GM23338 (cell line): Measurements from ENCODE around the gene PRR33. TPM values are rescaled to one million over a fixed set of nuclear protein-coding genes. Genes with fewer than 3 reads are reported as not detected.

Source experiments
- ATAC-seq: fragments of 200-7000 bp; cut with Tn5 transposase; 3 replicates; pipeline ENCODE4 v1.9.1; 2020
- DNase-seq: peaks from one replicate; pipeline ENCODE4 v3.0.0-alpha.2; 2015; ENCODE audit warnings: low spot score
- H2AFZ ChIP-seq: fragments of 200-600 bp; sonication (generic); 2 replicates; pipeline ENCODE4 v1.8.0; 2016; ENCODE audit warnings: antibody characterized with exemption, mild to moderate bottlenecking, moderate library complexity
- H3F3A ChIP-seq: fragments of 200-600 bp; sonication (generic); replicated peaks from 2 replicates; pipeline ENCODE4 v1.8.0; 2017; ENCODE audit warnings: antibody characterized with exemption, mixed run types, low read depth
- H3K27ac ChIP-seq: fragments of 200-600 bp; sonication (generic); 2 replicates; pipeline ENCODE4 v1.6.1; 2016; ENCODE audit warnings: low read depth
- H3K27me3 ChIP-seq: fragments of 200-600 bp; sonication (generic); 2 replicates; pipeline ENCODE4 v1.8.0; 2016; ENCODE audit warnings: mild to moderate bottlenecking, mixed run types, moderate library complexity; ENCODE audit not compliant: insufficient read depth
- H3K36me3 ChIP-seq: fragments of 200-600 bp; sonication (generic); 2 replicates; pipeline ENCODE4 v1.8.0; 2016; ENCODE audit warnings: mild to moderate bottlenecking; ENCODE audit not compliant: insufficient read depth
- H3K4me1 ChIP-seq: fragments of 200-600 bp; sonication (generic); 2 replicates; pipeline ENCODE4 v1.8.0; 2016; ENCODE audit warnings: mild to moderate bottlenecking, moderate library complexity; ENCODE audit not compliant: insufficient read depth
- H3K4me2 ChIP-seq: fragments of 200-600 bp; sonication (generic); 2 replicates; pipeline ENCODE4 v1.7.1; 2017; ENCODE audit warnings: mixed run types
- H3K4me3 ChIP-seq: fragments of 200-600 bp; sonication (generic); 2 replicates; pipeline ENCODE4 v1.6.1; 2016; ENCODE audit warnings: mixed run types
- H3K79me2 ChIP-seq: fragments of 200-600 bp; sonication (generic); replicated peaks from 2 replicates; pipeline ENCODE4 v1.8.0; 2017; ENCODE audit warnings: mild to moderate bottlenecking; ENCODE audit not compliant: insufficient read depth
- H3K9me2 ChIP-seq: fragments of 200-600 bp; sonication (generic); 2 replicates; pipeline ENCODE4 v1.8.0; 2017; ENCODE audit not compliant: insufficient read depth
- H4K20me1 ChIP-seq: fragments of 200-600 bp; sonication (generic); replicated peaks from 2 replicates; pipeline ENCODE4 v1.8.0; 2017; ENCODE audit warnings: mild to moderate bottlenecking; ENCODE audit not compliant: insufficient read depth
- H3K27ac Mint-ChIP-seq: 2 replicates; pipeline ENCODE4 v1.8.0; 2020; ENCODE audit warnings: inconsistent platforms, mild to moderate bottlenecking, moderate library complexity, mixed read lengths
- H3K27me3 Mint-ChIP-seq: 3 replicates; pipeline ENCODE4 v1.8.0; 2022; ENCODE audit warnings: low read depth, mild to moderate bottlenecking, moderate library complexity, mixed read lengths, inconsistent platforms; ENCODE audit not compliant: insufficient read depth, poor library complexity
- H3K36me3 Mint-ChIP-seq: 3 replicates; pipeline ENCODE4 v1.8.0; 2021; ENCODE audit warnings: low read depth, mild to moderate bottlenecking, inconsistent platforms, moderate library complexity, mixed read lengths
- H3K4me1 Mint-ChIP-seq: 3 replicates; pipeline ENCODE4 v1.8.0; 2020; ENCODE audit warnings: mild to moderate bottlenecking, inconsistent platforms, mixed read lengths
- H3K4me3 Mint-ChIP-seq: 3 replicates; pipeline ENCODE4 v1.8.0; 2021; ENCODE audit warnings: moderate library complexity, mild to moderate bottlenecking, inconsistent platforms, mixed read lengths
- H3K9me3 Mint-ChIP-seq: 3 replicates; pipeline ENCODE4 v1.8.0; 2020; ENCODE audit warnings: moderate library complexity, mild to moderate bottlenecking, inconsistent platforms, mixed read lengths
- CREB1 ChIP-seq: fragments of 250-450 bp; sonication (Bioruptor Pico); IDR thresholded peaks from 2 replicates; pipeline ENCODE4 v1.5.0; 2020; ENCODE audit warnings: low read depth, mild to moderate bottlenecking, moderate library complexity
- EZH2 ChIP-seq: fragments of 200-600 bp; sonication (generic); IDR thresholded peaks from one replicate; pipeline ENCODE4 v1.8.0; 2017; ENCODE audit warnings: antibody characterized with exemption, mild to moderate bottlenecking, low read depth; ENCODE audit not compliant: unreplicated experiment
- EZH2phosphoT487 ChIP-seq: fragments of 200-600 bp; sonication (generic); IDR thresholded peaks from one replicate; pipeline ENCODE4 v1.8.1; 2018; ENCODE audit warnings: antibody characterized with exemption; ENCODE audit not compliant: unreplicated experiment
- JUNB ChIP-seq: IDR thresholded peaks from one replicate; pipeline ENCODE4 v1.6.1; 2016; ENCODE audit warnings: antibody characterized with exemption; ENCODE audit not compliant: unreplicated experiment
- NANOG ChIP-seq: IDR thresholded peaks from 2 replicates; pipeline ENCODE4 v1.6.1; 2016; ENCODE audit warnings: antibody characterized with exemption, borderline replicate concordance
- POLR2AphosphoS5 ChIP-seq: IDR thresholded peaks from 2 replicates; pipeline ENCODE4 v1.6.1; 2016; ENCODE audit warnings: antibody characterized with exemption, low read depth
- REST ChIP-seq: IDR thresholded peaks from one replicate; pipeline ENCODE4 v1.6.1; 2018; ENCODE audit warnings: antibody characterized with exemption; ENCODE audit not compliant: unreplicated experiment
- ZNF114 ChIP-seq: fragments of 250-450 bp; sonication (Bioruptor Pico); IDR thresholded peaks from 2 replicates; pipeline ENCODE4 v1.5.0; 2020; ENCODE audit warnings: mild to moderate bottlenecking, moderate library complexity
- ZNF331 ChIP-seq: fragments of 250-450 bp; sonication (Bioruptor Pico); IDR thresholded peaks from 2 replicates; pipeline ENCODE4 v1.5.0; 2020; ENCODE audit warnings: low read depth, mild to moderate bottlenecking, moderate library complexity
- polyA plus RNA-seq: library from polyadenylated mRNA; unstranded; fragments of >200 nt; fragmentation: Nextera tagmentation; extraction: Ambion mirVana; gene quantifications from 2 replicates; pipeline ENCODE4 v1.2.1, GENCODE V29; 2016
- total RNA-seq: library from RNA; depleted of rRNA; stranded (reverse); fragments of >200 nt; shearing (Covaris generic); gene quantifications from 2 replicates; pipeline ENCODE4 v1.2.3, GENCODE V29; 2014
- TF ChIP-seq, protein P1 (sequence below), 2 experiments: fragments of 200-600 bp in 1 of 2; sonication (generic) in 1 of 2; conservative IDR thresholded peaks; 2 replicates each; pipeline versions ENCODE4 v1.5.1 to v1.6.1; 2016 to 2017; ENCODE audit warnings: antibody characterized with exemption in 2 of 2, low read depth in 2 of 2, mild to moderate bottlenecking in 2 of 2, moderate library complexity in 1 of 2

Gene PRR33
- total and polyA plus RNA-seq, 2 experiments from 2014 or later = not detected

- Histone ChIP-seq H2AFZ (no peak overlapping the region), H3K27me3 (no peaks in the 10 kb centered on the region), H3K27ac (no peak overlapping the region), H3K79me2 (no peaks in the 10 kb centered on the region), H3K4me1 (no peaks in the 10 kb centered on the region), H3K4me2 (no peak overlapping the region), H3K36me3 (no peaks in the 10 kb centered on the region), H3K4me3 (no peak overlapping the region), H4K20me1 (no peaks in the 10 kb centered on the region), H3K9me2 (no peaks in the 10 kb centered on the region), H3F3A (no peaks in the 10 kb centered on the region)
- Mint-ChIP-seq H3K4me1 (no peaks in the 10 kb centered on the region), H3K27me3 (peaks cover 3% of the 10 kb centered on the region), H3K27ac (no peak overlapping the region), H3K4me3 (no peak overlapping the region), H3K36me3 (no peaks in the 10 kb centered on the region), H3K9me3 (no peaks in the 10 kb centered on the region)
- TF ChIP-seq, protein P1, sequence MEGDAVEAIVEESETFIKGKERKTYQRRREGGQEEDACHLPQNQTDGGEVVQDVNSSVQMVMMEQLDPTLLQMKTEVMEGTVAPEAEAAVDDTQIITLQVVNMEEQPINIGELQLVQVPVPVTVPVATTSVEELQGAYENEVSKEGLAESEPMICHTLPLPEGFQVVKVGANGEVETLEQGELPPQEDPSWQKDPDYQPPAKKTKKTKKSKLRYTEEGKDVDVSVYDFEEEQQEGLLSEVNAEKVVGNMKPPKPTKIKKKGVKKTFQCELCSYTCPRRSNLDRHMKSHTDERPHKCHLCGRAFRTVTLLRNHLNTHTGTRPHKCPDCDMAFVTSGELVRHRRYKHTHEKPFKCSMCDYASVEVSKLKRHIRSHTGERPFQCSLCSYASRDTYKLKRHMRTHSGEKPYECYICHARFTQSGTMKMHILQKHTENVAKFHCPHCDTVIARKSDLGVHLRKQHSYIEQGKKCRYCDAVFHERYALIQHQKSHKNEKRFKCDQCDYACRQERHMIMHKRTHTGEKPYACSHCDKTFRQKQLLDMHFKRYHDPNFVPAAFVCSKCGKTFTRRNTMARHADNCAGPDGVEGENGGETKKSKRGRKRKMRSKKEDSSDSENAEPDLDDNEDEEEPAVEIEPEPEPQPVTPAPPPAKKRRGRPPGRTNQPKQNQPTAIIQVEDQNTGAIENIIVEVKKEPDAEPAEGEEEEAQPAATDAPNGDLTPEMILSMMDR (conservative IDR thresholded peaks at IDR 0.05; ENCODE audit: low read depth in 2 of 2) = peak in 1 of 2 experiments; percentile 29; a peak in 2 of 4 replicates
- TF ChIP-seq ZNF331 (CRISPR knock-in tag) (no peak), CREB1 (CRISPR knock-in tag) (no peak)
- no peak for ATAC-seq
- no peak for DNase-seq
Observed at GRCh38 chr11:1854949-1855885, 36.5 kb downstream of the PRR33 start.

DNA sequence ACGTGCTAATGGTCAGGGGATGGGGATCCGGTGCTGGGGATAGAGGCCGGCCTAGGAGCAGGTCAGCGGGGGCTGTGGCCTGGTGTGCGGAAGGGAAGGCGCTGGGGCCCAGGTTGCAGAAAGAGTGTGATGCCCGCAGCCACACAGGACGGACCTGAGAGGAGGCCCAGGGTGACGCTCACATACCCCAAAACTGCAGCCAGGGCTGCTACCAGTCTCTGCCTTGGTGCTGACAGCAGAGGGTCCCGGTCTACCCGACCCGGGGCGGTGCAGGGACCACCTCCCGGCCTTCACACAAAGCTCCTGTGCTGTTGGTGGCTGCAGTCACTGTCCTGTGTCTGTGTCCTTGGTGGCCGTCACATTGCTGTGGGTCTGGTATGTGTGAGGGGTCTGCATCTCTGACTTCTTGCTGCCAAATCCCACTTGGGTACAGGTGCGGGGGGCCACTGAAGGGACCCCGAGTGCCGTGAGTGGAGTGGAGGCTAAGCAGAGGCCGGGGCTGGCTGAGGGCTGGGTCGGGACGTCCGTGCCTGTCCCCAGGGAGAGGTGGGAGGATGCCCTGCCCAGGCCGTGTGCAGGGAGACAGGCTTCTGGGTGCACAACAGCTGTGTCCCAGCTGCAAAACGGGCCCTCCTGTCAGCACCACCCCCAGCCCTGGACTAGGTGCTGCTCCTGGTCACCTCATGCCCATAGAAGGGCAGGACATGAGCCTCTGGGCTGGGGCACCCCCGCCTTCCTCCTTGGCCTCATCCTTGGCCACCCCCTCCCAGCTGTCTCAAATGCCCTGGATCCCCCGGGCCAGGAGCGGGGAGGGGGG lies 37.4 kb downstream of the PRR33 start:
- Mint-ChIP-seq H3K4me3 (no peak overlapping the region), H3K4me1 (no peaks in the 10 kb centered on the region), H3K9me3 (no peaks in the 10 kb centered on the region), H3K27ac (no peak overlapping the region), H3K27me3 (peaks cover 4% of the 10 kb centered on the region), H3K36me3 (no peaks in the 10 kb centered on the region)
- ATAC-seq (no peak), DNase-seq (no peak)
- Histone ChIP-seq H3K4me2 (no peak overlapping the region), H3K9me2 (no peaks in the 10 kb centered on the region), H3K27ac (no peak overlapping the region), H2AFZ (no peak overlapping the region), H4K20me1 (no peaks in the 10 kb centered on the region), H3F3A (no peaks in the 10 kb centered on the region), H3K27me3 (no peaks in the 10 kb centered on the region), H3K36me3 (no peaks in the 10 kb centered on the region), H3K4me3 (no peak overlapping the region), H3K4me1 (no peaks in the 10 kb centered on the region), H3K79me2 (no peaks in the 10 kb centered on the region)
- TF ChIP-seq NANOG (no peak), POLR2AphosphoS5 (no peak), ZNF114 (CRISPR knock-in tag) (no peak), EZH2phosphoT487 (no peak), EZH2 (no peak), JUNB (no peak), ZNF331 (CRISPR knock-in tag) (no peak), REST (no peak)
- TF ChIP-seq, protein P1 (conservative IDR thresholded peaks at IDR 0.05; ENCODE audit: low read depth in 2 of 2) = no peak
